ENCODE data around the gene ZKSCAN2.
A peak's percentile ranks its signal among the peaks of the same experiment; 100 is the strongest.

Gene ZKSCAN2

DNA sequence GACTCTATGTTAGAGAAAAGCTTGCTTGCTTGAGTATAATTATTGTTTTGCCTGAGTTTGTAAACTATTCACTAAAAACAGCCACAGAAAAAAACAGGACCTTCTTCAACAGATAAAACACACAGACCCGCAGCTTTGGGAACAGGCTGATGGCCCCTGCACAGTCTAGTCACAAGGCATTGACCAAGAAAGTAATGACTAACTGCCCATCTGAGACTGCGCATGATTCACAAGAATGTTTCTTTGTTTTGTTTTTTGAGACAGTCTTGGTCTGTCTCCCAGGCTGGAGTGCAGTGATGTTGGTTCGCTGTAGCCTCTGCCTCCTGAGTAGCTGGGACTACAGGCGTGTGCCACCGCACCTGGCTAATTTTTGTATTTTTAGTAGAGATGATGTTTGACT, 2.8 kb upstream of the ZKSCAN2 start:
- ChIA-PET POLR2A (interaction anchor here (0.6 to 1.0 kb wide), 2 partner anchors 19 to 431 kb away, joined by 3 to 4 read pairs; no protein-coding TSS in a partner anchor), CTCF (no interaction called here)
- TF ChIP-seq NFRKB (IDR thresholded peaks at IDR 0.05): no peak
- no peak for TF ChIP-seq ELF4 (IDR thresholded peaks at IDR 0.05)
- no peak for TF ChIP-seq CTBP1 (IDR thresholded peaks at IDR 0.05; ENCODE audit: borderline replicate concordance)
- TF ChIP-seq LEF1 (IDR thresholded peaks at IDR 0.05; ENCODE audit: borderline replicate concordance): no peak
- no peak for TF ChIP-seq FOXM1 (IDR thresholded peaks at IDR 0.05; ENCODE audit: borderline replicate concordance)
- no peak for TF ChIP-seq SUZ12 (IDR thresholded peaks at IDR 0.05)
- no peak for TF ChIP-seq SP1 (IDR thresholded peaks at IDR 0.05)
- TF ChIP-seq HDGF (IDR thresholded peaks at IDR 0.05; ENCODE audit: borderline replicate concordance): no peak
- no peak for DNase-seq (ENCODE audit: extremely low spot score)

DNA sequence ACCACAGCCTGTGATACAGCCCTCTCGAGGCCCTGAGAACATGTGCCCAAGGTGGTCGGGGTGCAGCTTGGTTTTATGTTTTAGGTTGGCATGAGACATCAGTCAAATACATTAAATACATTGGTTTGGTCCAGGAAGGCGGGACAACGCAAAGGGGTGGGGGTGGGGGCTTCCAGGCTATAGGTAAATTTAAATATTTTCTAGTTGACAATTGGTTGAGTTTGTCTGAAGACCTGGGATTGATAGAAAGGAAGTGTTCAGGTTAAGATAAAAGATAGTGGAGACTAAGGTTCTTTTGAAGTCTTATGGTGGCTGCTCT, 1.2 kb upstream of the ZKSCAN2 start:
- DNase-seq (ENCODE audit: extremely low spot score): no peak
- TF ChIP-seq NFRKB (IDR thresholded peaks at IDR 0.05): no peak
- TF ChIP-seq, protein P1, sequence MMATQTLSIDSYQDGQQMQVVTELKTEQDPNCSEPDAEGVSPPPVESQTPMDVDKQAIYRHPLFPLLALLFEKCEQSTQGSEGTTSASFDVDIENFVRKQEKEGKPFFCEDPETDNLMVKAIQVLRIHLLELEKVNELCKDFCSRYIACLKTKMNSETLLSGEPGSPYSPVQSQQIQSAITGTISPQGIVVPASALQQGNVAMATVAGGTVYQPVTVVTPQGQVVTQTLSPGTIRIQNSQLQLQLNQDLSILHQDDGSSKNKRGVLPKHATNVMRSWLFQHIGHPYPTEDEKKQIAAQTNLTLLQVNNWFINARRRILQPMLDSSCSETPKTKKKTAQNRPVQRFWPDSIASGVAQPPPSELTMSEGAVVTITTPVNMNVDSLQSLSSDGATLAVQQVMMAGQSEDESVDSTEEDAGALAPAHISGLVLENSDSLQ (IDR thresholded peaks at IDR 0.05): no peak
- POLR2A ChIA-PET: interaction anchor here (0.6 to 1.3 kb wide), 3 partner anchors 13 to 916 kb away, joined by 3 to 5 read pairs (median 3); no protein-coding TSS in a partner anchor
- CTCF ChIA-PET: interaction anchor here (0.6 kb wide), 1 partner anchor 34 kb away, joined by 3 read pairs; no protein-coding TSS in a partner anchor

DNA sequence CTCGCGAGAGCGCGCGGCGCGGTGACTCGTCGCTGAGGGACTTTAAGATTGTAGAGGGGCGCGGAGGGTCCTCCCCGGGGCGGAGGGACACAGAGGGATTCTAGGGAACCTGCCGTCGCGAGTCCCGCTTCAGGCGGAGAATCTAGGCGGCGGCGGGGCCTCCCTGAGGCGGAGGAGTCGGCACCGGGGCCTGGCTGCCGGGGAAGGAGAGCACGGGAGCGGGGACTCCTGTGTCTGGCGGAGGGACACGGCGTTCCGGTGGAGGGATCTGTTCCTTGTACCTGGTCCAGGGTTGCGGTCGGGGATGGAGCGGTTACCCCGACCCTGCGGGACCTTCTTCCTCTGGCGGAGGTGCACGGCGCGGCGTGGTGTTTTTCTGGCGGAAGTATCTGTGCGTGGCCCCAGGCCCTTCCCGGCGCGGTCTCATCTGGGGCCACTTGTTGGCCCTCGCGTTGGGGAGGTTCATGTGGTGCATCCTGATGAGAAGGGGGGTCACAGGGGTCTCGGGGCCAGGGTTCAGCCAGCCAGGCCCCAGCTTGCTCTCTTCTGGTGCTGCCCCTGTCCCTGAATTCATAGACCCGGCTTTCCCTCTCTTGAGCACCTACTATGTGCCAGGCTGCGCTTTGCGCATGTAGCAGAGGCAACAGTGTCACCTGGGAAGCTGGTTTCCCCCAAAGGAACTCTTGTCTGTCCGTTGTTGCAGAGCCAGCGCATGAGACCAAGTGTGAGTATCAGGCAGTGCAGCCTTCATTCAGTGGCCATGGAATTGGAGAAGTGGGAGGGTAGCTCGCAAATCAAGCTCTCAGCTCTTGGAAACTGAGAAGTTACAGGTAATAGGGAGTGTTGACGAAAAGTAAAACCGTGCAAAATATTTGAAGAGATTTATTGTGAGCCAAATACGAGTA, 563 bp upstream of the ZKSCAN2 start:
- TF ChIP-seq TARDBP (IDR thresholded peaks at IDR 0.05) (0 out of 2 replicates have a peak, but pooled peaks have one; percentile 23), CTBP1 (IDR thresholded peaks at IDR 0.05; ENCODE audit: borderline replicate concordance) (peak; percentile 73), ELF4 (IDR thresholded peaks at IDR 0.05) (no peak; the same call in 1 of the 2 replicates), L3MBTL2 (conservative IDR thresholded peaks at IDR 0.05) (peak; percentile 69)
- CTCF ChIA-PET: interaction anchor here (0.6 kb wide), 1 partner anchor 33 kb away, joined by 3 read pairs; no protein-coding TSS in a partner anchor
- POLR2A ChIA-PET: interaction anchor here (0.6 to 1.3 kb wide), 4 partner anchors 14 to 917 kb away, joined by 3 to 5 read pairs (median 4); no protein-coding TSS in a partner anchor
- DNase-seq (ENCODE audit: extremely low spot score): peak; percentile 66

DNA sequence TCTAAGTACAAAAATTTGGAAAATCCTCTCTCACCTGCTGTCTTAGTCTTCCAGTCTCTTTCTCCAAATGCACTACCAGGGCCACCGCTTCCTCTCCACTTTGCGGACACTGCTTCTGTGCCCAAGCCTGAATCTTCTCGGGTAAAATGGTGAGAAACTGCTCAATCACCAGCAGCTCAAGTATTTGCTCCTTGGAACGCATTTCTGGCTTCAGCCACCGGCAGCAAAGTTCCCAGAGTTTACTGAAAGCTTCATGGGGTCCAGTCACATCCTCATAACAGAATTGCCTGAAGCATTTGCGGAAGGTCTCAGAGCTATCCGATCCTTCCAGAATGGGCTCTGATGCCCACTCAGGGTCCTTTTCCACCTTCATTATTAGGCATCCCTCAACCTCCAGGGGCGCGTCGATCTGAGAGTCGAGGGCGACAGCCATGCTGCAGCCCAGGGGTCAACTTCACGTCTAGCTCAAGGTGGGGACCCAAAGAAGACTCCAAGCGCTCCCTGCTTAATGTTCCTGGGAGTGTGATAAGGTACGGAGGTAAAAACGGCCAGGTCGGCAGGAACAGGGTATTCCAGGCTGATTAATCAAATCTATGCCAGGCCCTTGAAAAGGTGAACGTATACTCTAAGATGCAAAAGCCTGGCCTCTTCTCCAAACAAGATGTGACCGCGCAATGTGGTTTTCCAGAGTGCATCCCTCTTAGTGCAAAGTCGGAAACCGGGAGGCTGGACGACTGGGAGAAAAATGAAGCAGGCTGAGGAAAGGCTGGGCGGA, 763 bp downstream of the ZKSCAN2 start:
- DNase-seq (ENCODE audit: extremely low spot score): peak; percentile 26
- CTCF ChIA-PET: interaction anchor here (0.7 kb wide), 1 partner anchor 104 kb away, joined by 3 read pairs; no protein-coding TSS in a partner anchor
- peak; percentile 24; the same call in 1 of the 2 replicates for TF ChIP-seq L3MBTL2 (conservative IDR thresholded peaks at IDR 0.05)
- TF ChIP-seq TARDBP (IDR thresholded peaks at IDR 0.05): no peak
- POLR2A ChIA-PET: interaction anchor here (0.7 to 1.1 kb wide), 5 partner anchors 13 to 35 kb away, joined by 3 to 6 read pairs (median 3); no protein-coding TSS in a partner anchor

DNA sequence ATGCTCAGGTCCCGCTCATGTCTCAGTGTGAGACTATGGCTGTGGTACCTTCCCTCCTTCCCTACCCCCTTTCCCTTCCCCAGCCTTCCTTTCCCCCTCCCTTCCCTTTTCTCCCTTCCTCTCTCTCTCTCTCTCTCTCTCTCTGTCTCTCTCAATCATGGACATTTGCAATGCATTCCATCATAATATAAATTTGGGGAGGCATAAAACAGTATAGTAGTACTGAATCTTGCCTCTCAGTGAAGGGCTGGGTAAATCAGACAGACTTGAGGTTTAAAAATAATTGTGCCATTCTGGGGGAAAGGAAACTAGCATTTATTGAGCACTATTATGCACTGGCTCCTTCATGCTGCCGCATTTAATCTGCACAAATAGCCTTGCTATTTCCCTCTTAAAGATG, 4.3 kb downstream of the ZKSCAN2 start:
- DNase-seq (ENCODE audit: extremely low spot score): no peak
- POLR2A ChIA-PET: no interaction called here
- CTCF ChIA-PET: no interaction called here
- TF ChIP-seq HDGF (IDR thresholded peaks at IDR 0.05; ENCODE audit: borderline replicate concordance) (no peak), L3MBTL2 (conservative IDR thresholded peaks at IDR 0.05) (no peak), FOXM1 (IDR thresholded peaks at IDR 0.05; ENCODE audit: borderline replicate concordance) (no peak)

DNA sequence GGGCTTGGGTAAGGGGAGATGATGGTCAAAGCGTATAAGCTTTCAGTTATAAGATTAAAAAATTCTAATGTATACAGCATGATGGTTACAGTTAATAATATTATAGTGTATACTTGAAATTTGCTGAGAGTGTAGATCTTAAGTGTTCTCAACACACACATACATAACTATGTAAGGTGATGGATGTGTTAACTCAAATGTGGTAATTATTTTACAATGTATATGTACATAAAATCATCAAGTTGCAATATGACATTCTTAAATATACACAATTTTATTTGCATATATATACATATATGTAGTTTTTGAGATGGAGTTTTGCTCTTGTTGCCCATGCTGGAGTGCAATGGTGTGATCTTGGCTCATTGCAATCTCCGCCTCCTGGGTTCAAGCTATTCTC, 7.2 kb downstream of the ZKSCAN2 start:
- CTCF ChIA-PET: no interaction called here
- TF ChIP-seq ZNF384 (IDR thresholded peaks at IDR 0.05): no peak
- TF ChIP-seq FOXM1 (IDR thresholded peaks at IDR 0.05; ENCODE audit: borderline replicate concordance): no peak
- TF ChIP-seq SP1 (IDR thresholded peaks at IDR 0.05): no peak
- no peak for TF ChIP-seq BHLHE40 (IDR thresholded peaks at IDR 0.05; ENCODE audit: borderline replicate concordance)
- TF ChIP-seq FOXA1 (IDR thresholded peaks at IDR 0.05): no peak
- no peak for TF ChIP-seq SUZ12 (IDR thresholded peaks at IDR 0.05)
- no peak for TF ChIP-seq ELF4 (IDR thresholded peaks at IDR 0.05)
- TF ChIP-seq TARDBP (IDR thresholded peaks at IDR 0.05): no peak
- TF ChIP-seq, protein P1 (IDR thresholded peaks at IDR 0.05): no peak
- TF ChIP-seq L3MBTL2 (conservative IDR thresholded peaks at IDR 0.05): no peak
- no peak for DNase-seq (ENCODE audit: extremely low spot score)
- POLR2A ChIA-PET: interaction anchor here (0.6 kb wide), 1 partner anchor 30 kb away, joined by 3 read pairs; no protein-coding TSS in a partner anchor

DNA sequence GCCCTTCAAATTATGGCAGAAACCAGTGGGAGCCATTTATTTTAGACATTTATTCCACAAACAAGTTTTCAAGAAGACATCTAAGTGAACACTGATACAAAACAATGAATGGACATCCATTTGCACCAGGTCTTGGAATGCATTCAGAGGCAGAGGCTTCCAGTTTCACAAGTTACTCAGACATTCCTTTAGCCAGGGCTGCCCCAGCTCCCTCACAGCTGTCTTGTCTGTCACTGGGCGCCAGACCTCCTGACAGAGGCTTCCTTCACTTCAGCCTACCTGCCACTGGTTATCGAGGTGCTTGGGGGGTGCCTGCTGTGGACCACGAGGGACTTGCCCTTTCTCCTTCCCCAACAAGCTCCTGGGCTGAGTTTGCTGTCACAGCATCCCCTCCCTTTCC, 21.7 kb downstream of the ZKSCAN2 start:
- DNase-seq (ENCODE audit: extremely low spot score): no peak
- POLR2A ChIA-PET: no interaction called here
- CTCF ChIA-PET: no interaction called here
- TF ChIP-seq HDGF (IDR thresholded peaks at IDR 0.05; ENCODE audit: borderline replicate concordance) (no peak), NFRKB (IDR thresholded peaks at IDR 0.05) (no peak), FOXM1 (IDR thresholded peaks at IDR 0.05; ENCODE audit: borderline replicate concordance) (no peak), ARNT (IDR thresholded peaks at IDR 0.05) (no peak), ZNF384 (IDR thresholded peaks at IDR 0.05) (no peak), ELF4 (IDR thresholded peaks at IDR 0.05) (no peak), SP1 (IDR thresholded peaks at IDR 0.05) (no peak), FOXK2 (IDR thresholded peaks at IDR 0.05) (no peak), SUZ12 (IDR thresholded peaks at IDR 0.05) (no peak), CTBP1 (IDR thresholded peaks at IDR 0.05; ENCODE audit: borderline replicate concordance) (no peak), TARDBP (IDR thresholded peaks at IDR 0.05) (no peak), LEF1 (IDR thresholded peaks at IDR 0.05; ENCODE audit: borderline replicate concordance) (no peak), BHLHE40 (IDR thresholded peaks at IDR 0.05; ENCODE audit: borderline replicate concordance) (no peak)
- TF ChIP-seq, protein P1 (IDR thresholded peaks at IDR 0.05): no peak

Measured in HEK293T (cell line).